Measurements from ENCODE around the gene SHROOM1. TPM values are rescaled to one million over a fixed set of nuclear protein-coding genes. Genes with fewer than 3 reads are reported as not detected.

The SHROOM1 gene
- total and polyA plus RNA-seq, 2 of the 8 experiments (the other 6 are each of a cell fraction or from before 2014, with no cell fraction given), result 3.9 to 5.2 TPM

DNA sequence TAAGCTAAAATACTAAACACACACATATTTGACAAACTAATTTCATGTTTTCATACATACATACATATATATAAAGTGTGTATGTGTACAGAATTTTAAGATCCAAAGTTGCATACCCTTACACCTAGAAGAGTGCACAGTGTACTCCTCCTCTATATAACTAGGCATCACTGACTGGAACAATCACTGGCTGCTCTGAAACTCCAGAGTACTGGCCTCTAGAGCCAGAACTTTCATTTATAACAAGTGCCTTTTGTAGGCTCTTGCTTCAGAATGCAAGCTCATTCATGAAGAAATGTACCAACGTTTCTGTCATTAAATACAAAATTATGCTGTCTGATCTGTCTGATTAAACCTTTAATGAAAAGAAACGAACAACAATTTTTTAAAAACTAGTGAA lies 47.0 kb upstream of the SHROOM1 start:
- Histone ChIP-seq H4K20me1 (replicated peaks in 1 of 2; ENCODE audit: control insufficient read depth in 1 of 2, insufficient read depth in 2 of 2, low read length in 2 of 2) (no peaks in the 10 kb centered on the region), H3K27me3 (replicated peaks in 1 of 4; ENCODE audit: control insufficient read depth in 3 of 4, extremely low read depth in 1 of 4, insufficient read depth in 3 of 4, low read length in 3 of 4) (no peaks in the 10 kb centered on the region), H3K79me2 (ENCODE audit: control insufficient read depth in 1 of 2, insufficient read depth in 2 of 2, low read length in 2 of 2) (no peaks in the 10 kb centered on the region), H3K4me1 (replicated peaks in 1 of 4; ENCODE audit: control insufficient read depth in 3 of 4, insufficient read depth in 4 of 4, low read length in 3 of 4) (no peaks in the 10 kb centered on the region), H3K18ac (ENCODE audit: extremely low read depth, low read length) (no peak overlapping the region), H2BK12ac (ENCODE audit: low read depth, low read length) (no peak overlapping the region), H3K23me2 (ENCODE audit: low read depth, low read length) (0 out of 2 replicates have a peak, but pooled peaks cover 2% of the 10 kb centered on the region), H2BK5ac (ENCODE audit: low read depth, low read length) (no peak overlapping the region), H3K4me2 (ENCODE audit: insufficient read depth in 1 of 2, low read depth in 2 of 2, low read length in 2 of 2) (no peak overlapping the region), H3K4ac (replicated peaks; ENCODE audit: insufficient read length, low read depth, low read length) (no peak overlapping the region), H3K56ac (replicated peaks; ENCODE audit: insufficient read length, low read depth, low read length) (no peak overlapping the region), H2BK15ac (ENCODE audit: low read length) (no peak overlapping the region), H4K5ac (ENCODE audit: insufficient read length, low read depth, low read length) (no peak overlapping the region), H3K14ac (ENCODE audit: insufficient read length) (no peak overlapping the region), H3K79me1 (ENCODE audit: low read depth, low read length) (no peaks in the 10 kb centered on the region), H2BK120ac (replicated peaks; ENCODE audit: low read depth, low read length) (no peak overlapping the region), H3K36me3 (ENCODE audit: control insufficient read depth in 2 of 4, insufficient read depth in 4 of 4, low read length in 3 of 4) (peaks cover 3 to 44% (median 22%) of the 10 kb centered on the region in 4 experiments; a peak in 6 of 8 replicates), H2AFZ (ENCODE audit: low read length) (no peak overlapping the region), H3K4me3 (ENCODE audit: extremely low read depth in 1 of 4, insufficient read depth in 2 of 4, low read depth in 3 of 4, low read length in 4 of 4) (no peak overlapping the region), H3K9ac (replicated peaks in 1 of 4; ENCODE audit: extremely low read depth in 1 of 4, low read depth in 3 of 4, low read length in 3 of 4) (no peak overlapping the region), H3K9me3 (ENCODE audit: insufficient read depth in 2 of 2, low read depth in 1 of 2, low read length in 1 of 2) (no peaks in the 10 kb centered on the region), H3K23ac (ENCODE audit: insufficient read length) (no peak overlapping the region), H4K91ac (replicated peaks; ENCODE audit: insufficient read length, low read length) (no peak overlapping the region), H2BK20ac (ENCODE audit: low read length) (no peak overlapping the region), H2AK5ac (ENCODE audit: low read depth, low read length) (no peak overlapping the region), H3K27ac (ENCODE audit: low read depth, low read length) (no peak overlapping the region), H4K8ac (ENCODE audit: extremely low read depth, insufficient read depth, low read length) (no peak overlapping the region)
- ChIA-PET CTCF (ENCODE audit: partially characterized antibody) (interaction anchor here (1.0 to 32.2 kb wide), 4 partner anchors 9 to 118 kb away, joined by 3 to 465 read pairs (median 3); partner anchors contain the start of gene SHROOM1), POLR2A (ENCODE audit: partially characterized antibody) (interaction anchor here (2.4 kb wide), 1 partner anchor 11 kb away, joined by 15 read pairs; the partner anchor contains the start of genes GDF9 and UQCRQ)
- FAIRE-seq (no peak), DNase-seq (ENCODE audit: low read depth in 1 of 2, low spot score in 2 of 2) (no peak)
- WGBS, 2 experiments (ENCODE audit: extremely low coverage in 1 of 2, insufficient coverage in 1 of 2, insufficient read length in 1 of 2, insufficient replicate concordance in 2 of 2, low coverage in 1 of 2, low lambda C conversion rate in 2 of 2, missing lambda C conversion rate in 1 of 2), result 74% methylated on average over 2 of the region's 2 CpGs; no CpG with 5 or more reads in 1 of the 2 experiments
- no peak for TF ChIP-seq POU5F1 (IDR thresholded peaks at IDR 0.05; ENCODE audit: low read depth, low read length)
- no peak for TF ChIP-seq KDM4A (IDR thresholded peaks at IDR 0.05; ENCODE audit: low read depth, low read length, severe bottlenecking)
- TF ChIP-seq CREB1 (IDR thresholded peaks at IDR 0.05), result no peak
- TF ChIP-seq SUZ12 (IDR thresholded peaks at IDR 0.05; ENCODE audit: low read length), result no peak
- no peak for TF ChIP-seq SIX5 (IDR thresholded peaks at IDR 0.05; ENCODE audit: low read depth, low read length)
- no peak for TF ChIP-seq YY1 (IDR thresholded peaks at IDR 0.05; ENCODE audit: low read depth, low read length)
- TF ChIP-seq SAP30 (IDR thresholded peaks at IDR 0.05; ENCODE audit: insufficient read depth, insufficient replicate concordance, low read length), result no peak
- TF ChIP-seq TAF7 (optimal IDR thresholded peaks at IDR 0.05; ENCODE audit: borderline replicate concordance, low read depth, low read length), result no peak

Data from H1 (cell line).